Measurements from ENCODE around the gene CACNA1B.

GRCh38 chr9:138076650-138077009 lies 199.0 kb downstream of the CACNA1B start:
- TF ChIP-seq, protein P1, sequence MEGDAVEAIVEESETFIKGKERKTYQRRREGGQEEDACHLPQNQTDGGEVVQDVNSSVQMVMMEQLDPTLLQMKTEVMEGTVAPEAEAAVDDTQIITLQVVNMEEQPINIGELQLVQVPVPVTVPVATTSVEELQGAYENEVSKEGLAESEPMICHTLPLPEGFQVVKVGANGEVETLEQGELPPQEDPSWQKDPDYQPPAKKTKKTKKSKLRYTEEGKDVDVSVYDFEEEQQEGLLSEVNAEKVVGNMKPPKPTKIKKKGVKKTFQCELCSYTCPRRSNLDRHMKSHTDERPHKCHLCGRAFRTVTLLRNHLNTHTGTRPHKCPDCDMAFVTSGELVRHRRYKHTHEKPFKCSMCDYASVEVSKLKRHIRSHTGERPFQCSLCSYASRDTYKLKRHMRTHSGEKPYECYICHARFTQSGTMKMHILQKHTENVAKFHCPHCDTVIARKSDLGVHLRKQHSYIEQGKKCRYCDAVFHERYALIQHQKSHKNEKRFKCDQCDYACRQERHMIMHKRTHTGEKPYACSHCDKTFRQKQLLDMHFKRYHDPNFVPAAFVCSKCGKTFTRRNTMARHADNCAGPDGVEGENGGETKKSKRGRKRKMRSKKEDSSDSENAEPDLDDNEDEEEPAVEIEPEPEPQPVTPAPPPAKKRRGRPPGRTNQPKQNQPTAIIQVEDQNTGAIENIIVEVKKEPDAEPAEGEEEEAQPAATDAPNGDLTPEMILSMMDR (IDR thresholded peaks at IDR 0.05) = no peak
- TF ChIP-seq POLR2A (IDR thresholded peaks at IDR 0.05) (no peak), EP300 (IDR thresholded peaks at IDR 0.05) (no peak), POLR2AphosphoS5 (IDR thresholded peaks at IDR 0.05) (no peak)

Measured in upper lobe of left lung (tissue), 4 donors.